ENCODE data around the gene PURB.
"Not testable (repeated sequence)": the region's sequence is repeated elsewhere in the genome, so short reads cannot be mapped to it uniquely, and the experiment has no call there.

Gene PURB

GRCh38 chr7:44858161-44858560, 27.2 kb downstream of the PURB start:
- H3K27me3 ChIP-seq = no peaks in the 10 kb centered on the region
- no peaks in the 10 kb centered on the region for H3K4me1 ChIP-seq
- H3K9me3 ChIP-seq = no peaks in the 10 kb centered on the region
- no peak overlapping the region for H3K27ac ChIP-seq
- no peak overlapping the region for H3K4me2 ChIP-seq
- TF ChIP-seq Cebpa-rat (IDR thresholded peaks at IDR 0.05) = no peak
- no peak overlapping the region for H3K4me3 ChIP-seq
- H4K20me1 ChIP-seq = no peaks in the 10 kb centered on the region
- no peak overlapping the region for H3K9ac ChIP-seq
- H3K36me3 ChIP-seq = no peaks in the 10 kb centered on the region

GRCh38 chr7:44854644-44855364, 30.5 kb downstream of the PURB start:
- Histone ChIP-seq H3K9ac (0 out of 2 replicates have a peak overlapping the region, but pooled peaks have one; percentile 19), H3K27me3 (no peaks in the 10 kb centered on the region), H3K9me3 (no peaks in the 10 kb centered on the region), H3K27ac (no peak overlapping the region), H3K36me3 (no peaks in the 10 kb centered on the region), H3K4me3 (no peak overlapping the region), H3K4me2 (no peak overlapping the region), H4K20me1 (no peaks in the 10 kb centered on the region), H3K4me1 (peaks cover under 1% of the 10 kb centered on the region)
- TF ChIP-seq Cebpa-rat (IDR thresholded peaks at IDR 0.05) = no peak

GRCh38 chr7:44853391-44853790, 31.9 kb downstream of the PURB start:
- Histone ChIP-seq H3K27me3 (no peaks in the 10 kb centered on the region), H3K9ac (no peak overlapping the region), H3K4me3 (no peak overlapping the region), H3K36me3 (no peaks in the 10 kb centered on the region), H3K27ac (no peak overlapping the region), H3K4me2 (no peak overlapping the region), H4K20me1 (no peaks in the 10 kb centered on the region), H3K9me3 (no peaks in the 10 kb centered on the region), H3K4me1 (peaks cover 12% of the 10 kb centered on the region)
- TF ChIP-seq Cebpa-rat (IDR thresholded peaks at IDR 0.05) = no peak

GRCh38 chr7:44852590-44852989, 32.7 kb downstream of the PURB start:
- Histone ChIP-seq H4K20me1 (peaks cover 1% of the 10 kb centered on the region), H3K4me1 (peaks cover 12% of the 10 kb centered on the region), H3K9ac (no peak overlapping the region), H3K36me3 (no peaks in the 10 kb centered on the region), H3K4me3 (no peak overlapping the region), H3K27ac (no peak overlapping the region), H3K27me3 (no peaks in the 10 kb centered on the region), H3K4me2 (no peak overlapping the region), H3K9me3 (no peaks in the 10 kb centered on the region)
- no peak for TF ChIP-seq Cebpa-rat (IDR thresholded peaks at IDR 0.05)

GRCh38 chr7:44849885-44850544, 35.3 kb downstream of the PURB start:
- Histone ChIP-seq H3K4me3 (no peak overlapping the region), H3K9me3 (no peaks in the 10 kb centered on the region), H3K4me1 (peaks cover 22% of the 10 kb centered on the region), H4K20me1 (peaks cover 27% of the 10 kb centered on the region), H3K27ac (no peak overlapping the region), H3K9ac (peak overlapping the region; percentile 95), H3K36me3 (no peaks in the 10 kb centered on the region), H3K4me2 (peak overlapping the region; percentile 83; the same call in 1 of the 2 replicates), H3K27me3 (no peaks in the 10 kb centered on the region)
- no peak for TF ChIP-seq Cebpa-rat (IDR thresholded peaks at IDR 0.05)

GRCh38 chr7:44849259-44849884, 36.0 kb downstream of the PURB start:
- Histone ChIP-seq H4K20me1 (peaks cover 33% of the 10 kb centered on the region), H3K9me3 (no peaks in the 10 kb centered on the region), H3K9ac (peak overlapping the region; percentile 95), H3K4me3 (peak overlapping the region; percentile 81), H3K4me2 (peak overlapping the region; percentile 83), H3K27me3 (no peaks in the 10 kb centered on the region), H3K27ac (peak overlapping the region; percentile 95), H3K4me1 (peaks cover 28% of the 10 kb centered on the region), H3K36me3 (peaks cover under 1% of the 10 kb centered on the region; the same call in 1 of the 2 replicates)
- TF ChIP-seq Cebpa-rat (IDR thresholded peaks at IDR 0.05) = no peak

- Histone ChIP-seq H3K9me3 (no peaks in the 10 kb centered on the region), H3K36me3 (peaks cover 11% of the 10 kb centered on the region; the same call in 1 of the 2 replicates), H3K4me3 (peak within 1 kb of the TSS; percentile 81), H3K4me1 (peaks cover 33% of the 10 kb centered on the region), H3K27me3 (no peaks in the 10 kb centered on the region), H4K20me1 (peaks cover 46% of the 10 kb centered on the region), H3K9ac (peak within 1 kb of the TSS; percentile 97), H3K4me2 (peak within 1 kb of the TSS; percentile 83), H3K27ac (peak within 1 kb of the TSS; percentile 97)
- TF ChIP-seq Cebpa-rat (IDR thresholded peaks at IDR 0.05) = no peak
These were observed 37.3 kb downstream of the PURB start, which contains the start of gene H2AZ2 for GRCh38 chr7:44847920-44848634. H2AZ2 (minus strand) TSS chr7:44848087; CDS start chr7:44847971, 116 bp downstream.

- H3K4me1 ChIP-seq = peaks cover 33% of the 10 kb centered on the region
- peaks cover 16% of the 10 kb centered on the region for H3K36me3 ChIP-seq
- peak overlapping the region; percentile 97 for H3K27ac ChIP-seq
- peak; percentile 70 for TF ChIP-seq Cebpa-rat (IDR thresholded peaks at IDR 0.05)
- H3K4me2 ChIP-seq = peak overlapping the region; percentile 72
- H4K20me1 ChIP-seq = peaks cover 52% of the 10 kb centered on the region
- H3K9me3 ChIP-seq = no peaks in the 10 kb centered on the region
- H3K27me3 ChIP-seq = no peaks in the 10 kb centered on the region
- peak overlapping the region; percentile 81 for H3K4me3 ChIP-seq
- peak overlapping the region; percentile 97 for H3K9ac ChIP-seq
These were observed 37.8 kb downstream of the PURB start for GRCh38 chr7:44847509-44847919.

- H4K20me1 ChIP-seq = peaks cover 57% of the 10 kb centered on the region
- no peaks in the 10 kb centered on the region for H3K27me3 ChIP-seq
- no peaks in the 10 kb centered on the region for H3K9me3 ChIP-seq
- TF ChIP-seq Cebpa-rat (IDR thresholded peaks at IDR 0.05) = no peak
- peaks cover 22% of the 10 kb centered on the region for H3K36me3 ChIP-seq
- peak overlapping the region; percentile 81 for H3K4me3 ChIP-seq
- peak overlapping the region; percentile 97 for H3K9ac ChIP-seq
- peak overlapping the region; percentile 72 for H3K4me2 ChIP-seq
- H3K4me1 ChIP-seq = peaks cover 33% of the 10 kb centered on the region
- peak overlapping the region; percentile 97 for H3K27ac ChIP-seq
These were observed 38.4 kb downstream of the PURB start for GRCh38 chr7:44846816-44847508.

- not testable (repeated sequence) for H3K9me3 ChIP-seq, H3K27me3 ChIP-seq
- H3K4me2 ChIP-seq = peak overlapping the region; percentile 72
- peaks cover 33% of the 10 kb centered on the region for H3K4me1 ChIP-seq
- H3K9ac ChIP-seq = peak overlapping the region; percentile 97
- H4K20me1 ChIP-seq = peaks cover 63% of the 10 kb centered on the region
- H3K4me3 ChIP-seq = peak overlapping the region; percentile 81
- H3K36me3 ChIP-seq = peaks cover 27% of the 10 kb centered on the region
- H3K27ac ChIP-seq = peak overlapping the region; percentile 97
These were observed 38.9 kb downstream of the PURB start for GRCh38 chr7:44846390-44846789.

All from BLaER1 (cell line).